ENCODE measurements around the gene DOLPP1.

DOLPP1 gene

GRCh38 chr9:129052592-129052991 lies 28.3 kb upstream of the DOLPP1 start:
- Histone ChIP-seq H3K36me3 (ENCODE audit: control insufficient read depth, insufficient read depth, low read length) (peaks cover 24% of the 10 kb centered on the region), H3K9ac (ENCODE audit: low read length) (no peak overlapping the region), H3K4me1 (ENCODE audit: control insufficient read depth, insufficient read depth, low read length) (no peaks in the 10 kb centered on the region)

DNA sequence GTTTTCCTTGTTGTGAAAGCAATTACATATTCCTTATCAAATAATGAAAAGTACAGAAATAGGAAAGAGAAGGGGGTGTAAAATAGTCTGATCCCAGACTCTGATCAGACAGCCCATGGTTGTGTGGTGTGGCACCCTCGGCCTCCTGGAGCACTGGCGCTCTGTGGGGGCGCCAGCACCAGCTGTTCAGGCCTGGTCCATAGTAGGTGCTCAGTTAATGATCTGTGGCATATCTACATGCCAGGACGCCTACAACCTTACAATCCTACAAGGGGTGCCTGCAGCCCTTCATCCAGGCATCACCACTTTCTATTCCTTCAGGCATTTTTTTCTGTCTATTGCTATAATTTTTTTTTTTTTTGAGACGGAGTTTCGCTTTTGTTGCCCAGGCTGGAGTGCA lies 27.9 kb upstream of the DOLPP1 start:
- Histone ChIP-seq H3K4me1 (ENCODE audit: control insufficient read depth, insufficient read depth, low read length) (no peaks in the 10 kb centered on the region), H3K4me3 (ENCODE audit: low read length) (no peak overlapping the region), H3K36me3 (ENCODE audit: control insufficient read depth, insufficient read depth, low read length) (peaks cover 24% of the 10 kb centered on the region), H3K27me3 (ENCODE audit: control insufficient read depth, insufficient read depth, low read length) (no peaks in the 10 kb centered on the region), H3K9ac (ENCODE audit: low read length) (no peak overlapping the region), H3K27ac (ENCODE audit: low read depth, low read length) (no peak overlapping the region)

More at GRCh38 chr9:129052592-129052991, 28.3 kb upstream of the DOLPP1 start:
- Histone ChIP-seq H3K27me3 (ENCODE audit: control insufficient read depth, insufficient read depth, low read length) (no peaks in the 10 kb centered on the region), H3K27ac (ENCODE audit: low read depth, low read length) (no peak overlapping the region), H3K4me3 (ENCODE audit: low read length) (no peak overlapping the region)

DNA sequence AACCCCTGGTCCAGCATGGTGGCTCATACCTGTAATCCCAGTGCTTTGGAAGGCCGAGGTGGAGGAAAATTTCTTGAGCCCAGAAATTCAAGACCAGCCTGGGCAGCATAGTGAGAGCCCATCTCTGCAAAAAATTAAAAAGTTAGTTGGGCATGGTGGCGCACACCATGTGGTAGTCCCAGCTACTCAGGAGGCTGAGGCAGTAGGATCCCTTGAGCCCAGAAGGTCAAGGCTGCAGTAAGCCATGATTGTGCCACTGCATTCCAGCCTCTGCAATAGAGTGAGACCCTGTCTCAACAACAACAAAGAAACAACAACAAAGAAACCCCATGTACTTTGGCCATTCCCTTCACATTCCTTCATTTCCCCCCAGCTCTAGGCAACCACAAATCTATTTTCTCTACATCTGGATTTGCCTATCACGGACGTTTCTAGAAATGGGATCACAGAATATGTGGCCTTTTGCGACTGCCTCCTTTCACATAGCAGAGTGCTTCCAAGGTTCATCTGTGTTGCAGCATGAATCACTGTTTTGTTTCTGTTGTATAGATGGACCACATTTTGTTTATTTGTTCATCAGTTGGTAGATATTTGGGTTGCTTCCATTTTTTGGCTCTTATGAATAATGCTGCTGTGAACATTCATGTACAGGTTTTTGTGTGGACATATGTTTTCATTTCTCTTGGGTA lies 26.6 kb upstream of the DOLPP1 start:
- Histone ChIP-seq H3K27me3 (ENCODE audit: control insufficient read depth, insufficient read depth, low read length) (no peaks in the 10 kb centered on the region), H3K36me3 (ENCODE audit: control insufficient read depth, insufficient read depth, low read length) (peaks cover 23% of the 10 kb centered on the region), H3K9ac (ENCODE audit: low read length) (no peak overlapping the region), H3K4me3 (ENCODE audit: low read length) (no peak overlapping the region), H3K27ac (ENCODE audit: low read depth, low read length) (no peak overlapping the region), H3K4me1 (ENCODE audit: control insufficient read depth, insufficient read depth, low read length) (no peaks in the 10 kb centered on the region)

GRCh38 chr9:129058965-129059795 lies 21.7 kb upstream of the DOLPP1 start:
- H3K4me3 ChIP-seq (ENCODE audit: low read length) = no peak overlapping the region
- H3K27me3 ChIP-seq (ENCODE audit: control insufficient read depth, insufficient read depth, low read length) = no peaks in the 10 kb centered on the region
- H3K36me3 ChIP-seq (ENCODE audit: control insufficient read depth, insufficient read depth, low read length) = peaks cover 27% of the 10 kb centered on the region
- H3K4me1 ChIP-seq (ENCODE audit: control insufficient read depth, insufficient read depth, low read length) = no peaks in the 10 kb centered on the region
- no peak overlapping the region for H3K9ac ChIP-seq (ENCODE audit: low read length)
- no peak overlapping the region for H3K27ac ChIP-seq (ENCODE audit: low read depth, low read length)

DNA sequence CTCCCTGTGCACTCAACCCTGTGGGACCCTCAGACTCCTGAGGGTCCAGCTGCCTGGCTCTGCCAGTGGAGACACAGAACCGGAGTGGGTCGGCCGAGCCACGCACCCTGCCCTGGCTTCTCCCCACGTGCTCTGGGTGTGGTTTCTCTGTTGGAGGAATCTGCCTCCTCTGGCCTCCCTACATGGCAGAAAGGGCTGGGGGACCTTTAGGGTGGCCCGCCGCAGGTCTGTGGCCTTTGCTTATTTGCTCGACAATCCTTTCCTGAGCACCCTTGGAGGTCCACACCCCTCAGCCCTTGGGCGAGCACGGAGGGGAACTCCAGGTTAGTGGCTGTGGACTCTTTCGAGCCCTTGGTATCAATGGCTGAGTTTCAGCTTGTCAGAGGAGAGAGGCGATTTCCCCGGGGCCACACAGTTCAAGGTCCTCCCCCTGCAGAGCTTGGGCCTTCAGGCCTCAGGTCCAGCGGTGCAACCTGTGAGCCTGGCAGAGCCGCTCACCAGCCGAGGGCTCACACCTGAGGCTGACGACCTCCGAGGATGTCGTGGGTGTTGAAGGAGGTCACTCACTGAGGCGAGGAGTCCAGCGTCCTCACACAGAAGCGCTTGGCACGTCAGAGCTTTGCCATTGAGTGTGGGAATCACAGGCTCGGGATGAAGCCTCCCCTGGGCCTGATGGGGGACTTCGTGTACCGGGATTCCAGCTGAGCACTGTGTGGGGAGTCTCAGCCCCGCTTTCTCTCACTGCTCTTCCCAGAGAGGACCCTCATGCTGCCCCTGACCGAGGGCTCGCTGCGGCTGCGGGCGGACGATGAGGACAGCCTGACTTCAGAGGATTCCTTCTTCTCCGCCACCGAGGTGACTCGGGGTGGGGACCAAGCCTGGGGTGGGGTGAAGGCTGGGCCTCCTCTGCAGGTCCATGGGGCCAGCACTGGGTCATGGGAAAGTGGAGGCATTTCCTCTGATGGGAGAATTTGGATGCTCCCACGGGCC lies 20.8 kb upstream of the DOLPP1 start:
- Histone ChIP-seq H3K27ac (ENCODE audit: low read depth, low read length) (no peak overlapping the region), H3K4me3 (ENCODE audit: low read length) (no peak overlapping the region), H3K4me1 (ENCODE audit: control insufficient read depth, insufficient read depth, low read length) (no peaks in the 10 kb centered on the region), H3K36me3 (ENCODE audit: control insufficient read depth, insufficient read depth, low read length) (peaks cover 29% of the 10 kb centered on the region), H3K27me3 (ENCODE audit: control insufficient read depth, insufficient read depth, low read length) (no peaks in the 10 kb centered on the region), H3K9ac (ENCODE audit: low read length) (no peak overlapping the region)

GRCh38 chr9:129060991-129061390 lies 19.9 kb upstream of the DOLPP1 start:
- no peak overlapping the region for H3K9ac ChIP-seq (ENCODE audit: low read length)
- H3K4me1 ChIP-seq (ENCODE audit: control insufficient read depth, insufficient read depth, low read length) = no peaks in the 10 kb centered on the region
- H3K36me3 ChIP-seq (ENCODE audit: control insufficient read depth, insufficient read depth, low read length) = peaks cover 32% of the 10 kb centered on the region

GRCh38 chr9:129063061-129063460 lies 17.9 kb upstream of the DOLPP1 start:
- peaks cover 41% of the 10 kb centered on the region for H3K36me3 ChIP-seq (ENCODE audit: control insufficient read depth, insufficient read depth, low read length)
- H3K4me3 ChIP-seq (ENCODE audit: low read length) = no peak overlapping the region
- H3K4me1 ChIP-seq (ENCODE audit: control insufficient read depth, insufficient read depth, low read length) = no peaks in the 10 kb centered on the region
- no peak overlapping the region for H3K9ac ChIP-seq (ENCODE audit: low read length)
- H3K27ac ChIP-seq (ENCODE audit: low read depth, low read length) = no peak overlapping the region
- no peaks in the 10 kb centered on the region for H3K27me3 ChIP-seq (ENCODE audit: control insufficient read depth, insufficient read depth, low read length)

More at GRCh38 chr9:129060991-129061390, 19.9 kb upstream of the DOLPP1 start:
- Histone ChIP-seq H3K27me3 (ENCODE audit: control insufficient read depth, insufficient read depth, low read length) (no peaks in the 10 kb centered on the region), H3K27ac (ENCODE audit: low read depth, low read length) (no peak overlapping the region), H3K4me3 (ENCODE audit: low read length) (no peak overlapping the region)

- H3K27me3 ChIP-seq (ENCODE audit: control insufficient read depth, insufficient read depth, low read length) = no peaks in the 10 kb centered on the region
- no peak overlapping the region for H3K9ac ChIP-seq (ENCODE audit: low read length)
- no peak overlapping the region for H3K27ac ChIP-seq (ENCODE audit: low read depth, low read length)
- no peak overlapping the region for H3K4me3 ChIP-seq (ENCODE audit: low read length)
- peaks cover 37% of the 10 kb centered on the region for H3K36me3 ChIP-seq (ENCODE audit: control insufficient read depth, insufficient read depth, low read length)
- H3K4me1 ChIP-seq (ENCODE audit: control insufficient read depth, insufficient read depth, low read length) = no peaks in the 10 kb centered on the region
Measured at GRCh38 chr9:129064499-129064908, 16.4 kb upstream of the DOLPP1 start.

DNA sequence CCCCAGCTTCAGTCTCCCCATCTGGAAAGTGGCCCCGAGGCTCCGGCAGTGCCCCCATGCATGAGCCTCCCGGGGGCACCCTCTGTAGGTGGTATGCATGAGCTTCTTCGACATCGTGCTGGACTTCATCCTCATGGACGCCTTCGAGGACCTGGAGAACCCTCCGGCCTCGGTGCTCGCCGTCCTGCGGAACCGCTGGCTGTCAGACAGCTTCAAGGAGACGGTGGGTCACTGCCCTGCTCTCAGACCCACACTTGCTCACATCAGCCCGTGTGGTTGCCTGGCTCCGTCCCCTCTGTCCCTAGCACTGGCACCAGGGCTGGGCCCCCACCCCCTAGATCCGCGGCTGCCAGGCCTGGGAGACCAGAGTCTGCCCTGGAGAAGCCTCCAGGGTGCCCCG lies 12.8 kb upstream of the DOLPP1 start:
- Histone ChIP-seq H3K4me1 (ENCODE audit: control insufficient read depth, insufficient read depth, low read length) (no peaks in the 10 kb centered on the region), H3K36me3 (ENCODE audit: control insufficient read depth, insufficient read depth, low read length) (peaks cover 28% of the 10 kb centered on the region), H3K27ac (ENCODE audit: low read depth, low read length) (no peak overlapping the region), H3K9ac (ENCODE audit: low read length) (no peak overlapping the region), H3K4me3 (ENCODE audit: low read length) (no peak overlapping the region), H3K27me3 (ENCODE audit: control insufficient read depth, insufficient read depth, low read length) (no peaks in the 10 kb centered on the region)

- Histone ChIP-seq H3K9ac (ENCODE audit: low read length) (no peak overlapping the region), H3K36me3 (ENCODE audit: control insufficient read depth, insufficient read depth, low read length) (peaks cover 25% of the 10 kb centered on the region), H3K27ac (ENCODE audit: low read depth, low read length) (no peak overlapping the region), H3K27me3 (ENCODE audit: control insufficient read depth, insufficient read depth, low read length) (no peaks in the 10 kb centered on the region), H3K4me3 (ENCODE audit: low read length) (no peak overlapping the region), H3K4me1 (ENCODE audit: control insufficient read depth, insufficient read depth, low read length) (no peaks in the 10 kb centered on the region)
Measured at GRCh38 chr9:129068990-129069861, 11.7 kb upstream of the DOLPP1 start.

DNA sequence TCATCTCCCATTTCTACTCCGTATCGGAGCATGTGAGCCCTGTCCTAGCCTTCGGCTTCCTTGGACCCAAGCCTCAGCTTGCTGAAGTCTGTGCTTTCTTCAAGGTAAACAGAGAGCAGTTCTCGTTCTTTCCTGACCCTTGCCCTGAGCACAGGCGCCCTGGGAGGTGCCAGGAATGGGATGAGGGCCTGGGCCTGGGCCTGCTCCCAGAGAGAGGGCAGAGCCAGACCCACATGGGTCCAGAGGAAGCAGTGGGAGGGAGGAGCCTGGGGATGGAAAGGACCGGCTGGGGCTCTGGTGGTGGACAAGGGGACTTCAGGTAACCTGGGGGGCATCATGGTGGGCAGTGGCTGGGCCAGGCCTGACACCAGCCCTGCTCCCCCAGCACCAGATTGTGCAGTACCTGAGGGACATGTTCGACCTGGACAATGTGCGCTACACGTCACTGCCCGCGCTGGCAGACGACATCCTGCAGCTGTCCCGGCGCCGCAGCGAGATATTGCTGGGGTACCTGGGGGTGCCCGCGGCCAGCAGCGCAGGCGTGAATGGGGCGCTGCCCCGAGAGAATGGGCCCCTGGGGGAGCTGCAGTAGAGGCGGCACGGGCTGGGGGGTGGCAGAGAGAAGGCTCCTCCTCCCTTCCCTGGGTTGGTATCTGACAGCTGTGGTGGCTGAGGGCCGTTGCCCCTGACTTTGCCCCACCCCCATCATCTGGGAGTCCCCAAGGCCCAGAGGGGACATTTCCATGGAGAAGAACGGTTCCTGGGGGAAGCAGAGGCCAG lies 10.9 kb upstream of the DOLPP1 start:
- Histone ChIP-seq H3K27ac (ENCODE audit: low read depth, low read length) (no peak overlapping the region), H3K9ac (ENCODE audit: low read length) (no peak overlapping the region), H3K27me3 (ENCODE audit: control insufficient read depth, insufficient read depth, low read length) (no peaks in the 10 kb centered on the region), H3K4me1 (ENCODE audit: control insufficient read depth, insufficient read depth, low read length) (no peaks in the 10 kb centered on the region), H3K4me3 (ENCODE audit: low read length) (no peak overlapping the region), H3K36me3 (ENCODE audit: control insufficient read depth, insufficient read depth, low read length) (peaks cover 21% of the 10 kb centered on the region)
